GM21381 (cell line): ENCODE measurements around the gene BCS1L.
"Not testable (repeated sequence)": the region's sequence is repeated elsewhere in the genome, so short reads cannot be mapped to it uniquely, and the experiment has no call there.

Source experiments
- ATAC-seq: cut with Tn5 transposase; IDR thresholded peaks from one replicate; pipeline ENCODE4 v1.9.1; 2021; ENCODE audit warnings: mild to moderate bottlenecking, moderate library complexity; ENCODE audit not compliant: unreplicated experiment

BCS1L gene

DNA sequence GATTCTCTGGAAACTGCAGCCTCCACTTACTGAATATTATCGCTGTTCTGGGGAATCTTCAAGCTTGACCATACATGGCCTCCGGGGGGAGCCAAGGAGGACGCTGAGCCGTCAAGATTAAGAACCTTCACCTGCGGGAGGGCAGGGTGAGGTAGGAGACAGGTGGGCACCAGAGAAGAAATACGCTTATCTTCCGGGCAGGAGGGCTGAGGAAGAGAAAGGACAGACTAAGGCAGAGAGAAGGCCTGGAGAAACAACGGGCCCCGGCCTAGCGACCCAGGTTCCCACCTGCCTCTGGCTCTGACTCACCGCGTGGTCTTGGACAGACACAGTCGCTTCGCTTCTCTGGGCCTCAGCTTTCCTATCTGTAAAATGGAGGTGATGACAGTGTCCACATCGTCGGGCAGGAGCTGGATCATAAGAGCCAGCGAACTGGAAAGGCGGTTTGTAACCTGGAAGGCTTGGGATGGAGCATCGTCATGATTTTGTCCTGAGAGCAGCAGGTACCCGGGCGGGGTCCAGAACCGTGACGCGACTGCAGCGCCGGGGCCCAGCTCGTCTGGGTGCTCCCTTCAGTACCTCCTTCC, 719 bp upstream of the BCS1L start:
- ATAC-seq, result peak; percentile 36

DNA sequence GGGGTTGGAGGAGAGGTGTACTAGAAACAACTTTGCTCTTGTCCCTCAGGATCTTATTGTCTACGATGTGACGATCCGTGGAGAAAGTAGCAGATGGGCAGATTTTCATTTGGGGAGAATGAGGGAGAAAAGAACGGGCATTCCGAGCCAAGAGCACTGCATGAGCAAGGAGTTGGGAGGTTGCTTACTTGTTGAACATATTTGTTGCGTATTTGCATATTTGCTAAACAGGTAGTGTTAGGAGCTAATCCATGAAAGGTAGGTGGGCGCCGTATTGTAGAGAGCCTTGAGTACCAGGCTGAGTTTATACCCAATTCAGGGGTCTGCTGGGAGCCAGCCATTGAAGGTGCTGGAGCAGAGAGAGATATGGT, 490 bp downstream of the BCS1L start:
- no peak for ATAC-seq

DNA sequence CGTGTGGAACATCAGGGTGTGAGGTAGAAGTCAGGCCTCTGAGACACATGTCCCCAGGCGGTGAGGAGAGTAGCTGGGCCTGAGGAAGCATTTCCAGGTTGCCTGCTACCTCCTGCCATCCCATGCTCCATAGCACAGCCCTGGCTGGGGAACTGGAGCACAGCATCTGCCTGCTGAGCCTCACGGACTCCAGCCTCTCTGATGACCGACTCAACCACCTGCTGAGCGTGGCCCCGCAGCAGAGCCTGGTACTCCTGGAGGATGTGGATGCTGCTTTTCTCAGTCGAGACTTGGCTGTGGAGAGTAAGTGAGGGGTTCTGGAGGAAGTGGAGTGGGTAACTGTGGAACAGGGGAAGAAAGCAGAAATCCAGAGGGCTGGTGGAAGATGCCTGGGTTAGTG, 2.9 kb downstream of the BCS1L start:
- ATAC-seq, result no peak

DNA sequence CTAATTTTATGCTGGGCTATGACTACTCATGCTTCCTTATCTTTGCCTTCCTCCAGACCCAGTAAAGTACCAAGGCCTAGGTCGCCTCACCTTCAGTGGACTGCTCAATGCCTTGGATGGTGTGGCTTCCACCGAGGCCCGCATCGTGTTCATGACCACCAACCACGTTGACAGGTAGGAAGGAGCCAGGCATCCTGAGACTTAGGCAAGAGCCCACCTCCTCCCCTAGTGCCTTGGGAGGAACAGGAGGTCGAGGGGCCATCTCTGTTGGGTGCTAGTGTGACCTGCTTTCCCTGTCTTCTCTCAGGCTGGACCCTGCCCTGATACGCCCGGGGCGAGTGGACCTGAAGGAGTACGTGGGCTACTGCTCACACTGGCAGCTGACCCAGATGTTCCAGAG, 3.3 kb downstream of the BCS1L start:
- no peak for ATAC-seq

DNA sequence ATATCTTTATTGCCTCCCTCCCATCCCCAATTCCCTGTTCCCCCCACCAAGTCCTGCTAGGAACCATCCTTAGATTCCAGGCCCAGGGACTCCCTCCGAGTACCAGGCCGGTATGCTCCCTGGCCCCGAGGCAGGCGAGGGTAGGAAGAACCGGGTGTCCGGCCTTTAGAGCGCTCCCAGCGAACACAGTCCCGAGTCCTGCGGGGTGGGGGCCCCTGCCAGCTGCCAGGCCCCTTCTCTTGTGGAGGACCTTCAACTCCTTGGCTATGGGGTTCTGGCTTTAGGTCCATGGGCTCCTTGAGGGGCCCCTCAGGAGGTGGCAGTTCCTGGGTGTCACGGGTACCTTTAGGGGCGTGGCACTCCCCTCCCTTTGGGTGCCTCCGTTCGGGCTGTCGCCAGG, 4.4 kb downstream of the BCS1L start:
- no peak for ATAC-seq

DNA sequence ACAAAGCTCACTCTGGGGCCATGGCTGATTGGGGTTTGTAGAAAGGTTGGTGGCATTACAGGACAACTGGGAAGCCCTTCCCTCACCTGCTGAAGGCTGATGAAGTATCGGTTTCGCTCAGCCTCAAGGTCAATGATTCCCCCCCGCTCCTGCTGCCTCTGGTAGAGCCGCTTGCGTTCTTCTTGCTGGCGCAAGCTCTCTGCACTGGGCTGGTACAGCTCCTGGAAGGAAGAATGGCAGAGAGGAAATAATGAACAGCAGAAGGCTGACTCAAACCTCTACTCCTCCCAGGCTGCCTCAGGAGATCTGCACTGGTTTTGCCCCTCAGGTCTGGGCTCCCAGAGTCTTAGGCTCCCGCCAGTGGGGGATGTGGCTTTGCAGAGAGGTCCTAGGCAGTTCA, 5.2 kb downstream of the BCS1L start:
- no peak for ATAC-seq

DNA sequence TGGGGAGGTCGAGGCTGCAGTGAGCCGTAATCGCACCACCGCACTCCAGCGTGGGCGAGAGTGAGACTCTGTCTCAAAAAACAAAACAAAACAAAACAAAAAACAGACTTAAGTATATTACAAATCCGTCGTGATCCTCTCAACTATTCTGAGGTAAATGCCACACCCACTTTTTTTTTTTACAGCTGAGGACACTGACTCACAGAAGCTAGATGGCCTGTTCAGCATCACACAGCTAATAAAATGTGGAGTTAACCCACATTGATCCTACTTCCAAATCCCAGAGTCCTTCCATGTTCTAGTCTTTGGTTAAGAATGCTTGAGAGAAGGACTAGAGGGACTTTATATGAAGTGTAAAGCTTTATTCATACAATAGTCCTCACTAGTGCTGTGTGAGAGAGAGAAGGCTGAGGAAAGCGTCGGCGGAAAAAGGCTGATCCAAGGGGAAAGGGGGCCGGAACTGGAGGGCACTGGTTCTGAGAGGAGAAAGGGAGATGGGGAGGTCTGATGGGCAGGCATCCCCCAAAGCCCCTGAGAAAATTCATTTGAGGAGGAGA, 11.7 kb downstream of the BCS1L start:
- no peak for ATAC-seq

DNA sequence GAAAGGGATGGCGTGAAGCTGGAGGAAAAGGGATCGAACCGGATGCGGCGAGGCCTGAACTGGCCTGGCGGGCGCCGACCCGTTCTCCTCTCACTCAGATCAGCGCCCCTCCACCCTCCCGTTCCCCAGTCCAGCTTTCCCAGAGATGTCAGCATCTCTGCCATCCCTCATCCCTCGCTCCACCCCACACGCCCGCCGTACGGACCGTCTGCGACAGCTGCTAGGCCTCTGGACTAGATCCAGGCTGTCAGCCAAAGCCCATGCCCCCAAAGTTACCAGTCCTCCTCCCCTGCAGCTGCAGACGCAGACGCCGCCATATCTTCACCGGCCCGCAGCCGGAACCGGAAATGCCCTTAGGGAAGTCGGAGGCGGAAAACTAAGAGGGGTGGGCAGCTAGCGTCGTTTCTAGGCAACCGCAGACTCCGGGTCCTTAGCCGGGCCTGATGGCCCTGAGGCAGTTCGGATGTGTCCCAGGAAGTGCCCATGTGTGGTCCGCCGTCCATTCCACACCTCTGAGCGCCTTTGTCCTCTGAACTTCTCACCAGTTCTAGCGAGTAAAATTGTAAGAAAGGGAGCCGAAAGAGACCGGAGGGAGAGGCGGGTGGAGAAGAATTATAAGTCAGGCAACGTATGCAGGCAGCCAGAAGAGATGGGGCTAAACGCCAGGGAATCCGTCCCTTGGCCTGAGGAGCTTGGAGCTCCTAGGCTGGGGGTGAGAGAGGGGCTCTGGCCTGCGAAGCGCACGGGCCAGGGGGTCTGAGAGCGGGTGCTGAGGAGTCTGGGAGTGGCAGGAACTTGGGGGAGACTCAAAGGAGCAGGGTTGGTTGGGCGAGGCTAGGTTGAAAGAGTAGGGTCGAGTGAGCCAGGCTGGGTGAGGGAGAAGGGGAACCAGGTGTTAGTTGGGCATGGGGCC, 12.4 kb downstream of the BCS1L start, which contains the start of the genes RNF25 and STK36:
TSS of gene RNF25 (minus strand) at position 349 of the 913 bp plus-strand sequence. CDS start at position 317, 32 bp downstream.
TSS of gene STK36 (plus strand) at position 433 of the 913 bp plus-strand sequence. CDS start 744 bp downstream, outside the sequence.
- peak; percentile 98 for ATAC-seq

DNA sequence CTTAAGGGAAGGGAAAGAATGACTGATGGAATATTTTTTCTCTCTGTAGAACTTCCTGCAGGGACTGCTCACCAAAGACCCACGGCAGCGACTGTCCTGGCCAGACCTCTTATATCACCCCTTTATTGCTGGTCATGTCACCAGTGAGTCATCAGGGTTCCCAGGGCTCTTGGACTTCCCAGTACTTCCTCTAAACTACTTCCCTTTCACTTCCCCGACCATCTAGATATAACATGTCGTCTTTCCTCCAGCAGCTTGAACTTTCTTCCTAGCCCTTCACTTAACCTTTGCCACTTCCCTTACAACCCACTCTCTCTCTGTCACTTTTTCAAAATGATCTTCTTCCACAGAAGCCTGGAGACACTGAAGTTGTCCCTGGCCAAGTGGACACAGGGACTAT, 19.6 kb downstream of the BCS1L start:
- no peak for ATAC-seq

DNA sequence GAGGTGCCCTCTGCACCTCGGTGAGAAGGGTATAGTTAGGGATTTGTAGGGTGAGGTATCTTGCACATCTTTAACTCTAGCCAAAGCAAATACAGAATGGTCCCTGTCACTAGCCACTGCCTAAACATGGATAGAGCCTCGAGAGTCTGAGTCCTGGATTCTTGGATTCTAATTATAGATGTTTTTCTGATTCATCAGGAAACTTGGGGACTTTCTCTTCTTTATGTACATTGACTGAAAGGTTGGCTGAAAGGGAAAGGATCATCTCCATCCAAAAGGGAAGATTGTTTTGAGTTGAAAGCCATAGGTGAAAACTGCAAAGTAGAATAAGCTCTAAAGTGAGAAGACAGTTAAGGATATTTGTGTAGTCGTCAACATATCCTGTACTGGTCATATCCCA, 20.6 kb downstream of the BCS1L start:
- ATAC-seq, result no peak

DNA sequence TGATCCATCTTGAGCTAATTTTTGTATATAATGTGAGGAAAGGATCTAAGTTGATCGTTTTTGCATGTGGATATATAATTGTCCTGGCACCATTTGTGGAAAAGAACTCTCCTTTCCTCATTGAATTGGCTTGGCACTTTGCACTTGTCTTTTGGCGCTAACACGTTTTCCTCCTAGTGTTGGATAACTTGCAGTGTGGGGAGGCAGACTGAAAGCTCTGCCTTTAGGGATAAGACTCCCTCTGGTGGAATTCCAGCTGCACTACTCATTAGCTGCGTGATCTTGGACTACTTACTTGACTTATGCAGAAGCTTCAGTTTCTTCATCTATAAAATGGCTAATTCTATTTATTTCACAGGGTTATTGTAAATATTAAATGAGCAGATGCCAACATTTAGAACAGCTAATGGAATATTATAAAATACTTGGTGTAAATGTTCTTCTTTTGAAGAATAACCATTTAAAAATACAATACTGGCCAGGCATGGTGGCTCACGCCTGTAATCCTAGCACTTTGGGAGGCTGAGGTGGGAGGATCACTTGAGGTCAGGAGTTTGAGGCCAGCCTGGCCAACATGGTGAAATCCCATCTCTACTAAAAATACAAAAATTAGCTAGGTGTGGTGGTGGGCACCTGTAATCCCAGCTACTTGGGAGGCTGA, 28.0 kb downstream of the BCS1L start:
- not testable (repeated sequence) for ATAC-seq

DNA sequence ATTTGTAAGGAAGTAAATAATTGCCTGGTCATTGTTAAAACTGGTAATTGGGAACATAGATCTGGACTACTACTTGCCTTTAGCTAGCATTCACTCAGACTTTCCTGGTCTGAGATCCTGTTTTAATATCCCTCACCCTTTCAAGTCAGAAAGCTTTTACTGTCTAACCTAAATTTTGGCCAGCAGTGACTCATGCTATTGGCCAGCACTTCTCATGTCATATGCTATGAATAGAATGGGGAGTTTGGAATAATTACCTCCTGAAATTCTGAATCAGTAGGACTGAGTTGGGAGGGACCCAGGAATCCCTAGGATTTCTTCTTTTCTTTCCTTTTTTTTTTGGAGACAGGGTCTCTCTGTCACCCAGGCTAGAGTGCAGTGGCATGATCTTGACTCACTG, 31.8 kb downstream of the BCS1L start:
- no peak for ATAC-seq

DNA sequence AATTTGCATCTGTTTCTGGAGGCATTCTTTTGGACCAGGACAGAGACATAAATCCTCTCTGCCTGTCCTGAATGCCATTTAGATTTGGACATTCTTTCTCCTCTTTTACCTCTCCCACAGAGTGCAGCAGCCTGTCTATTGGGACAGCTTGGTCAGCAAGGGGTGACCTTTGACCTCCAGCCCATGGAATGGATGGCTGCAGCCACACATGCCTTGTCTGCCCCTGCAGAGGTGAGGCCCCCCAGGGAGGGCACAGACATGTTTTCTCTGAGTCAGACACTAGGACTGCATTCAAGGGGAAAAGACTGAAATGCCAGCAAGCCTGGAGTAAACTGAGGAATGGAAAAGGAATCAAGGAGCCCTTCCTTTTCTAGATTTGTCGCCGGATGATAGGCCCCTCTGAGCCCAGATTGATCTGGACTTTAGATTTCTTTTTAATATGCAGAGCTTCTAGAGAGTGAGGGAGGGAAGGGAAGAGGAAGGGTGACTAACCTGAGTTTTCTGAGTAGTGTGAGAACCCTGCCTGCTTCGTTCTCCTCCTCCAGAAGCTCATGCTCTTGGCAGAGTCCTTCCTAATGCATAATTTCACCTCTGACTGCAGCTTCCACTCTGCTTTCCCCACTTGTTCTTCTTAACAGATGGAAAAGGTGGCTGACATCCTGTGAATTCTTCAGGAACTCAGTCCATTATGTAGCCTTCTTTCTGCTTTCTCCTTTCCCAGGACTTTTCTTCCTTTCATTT, 35.1 kb downstream of the BCS1L start:
- no peak for ATAC-seq

DNA sequence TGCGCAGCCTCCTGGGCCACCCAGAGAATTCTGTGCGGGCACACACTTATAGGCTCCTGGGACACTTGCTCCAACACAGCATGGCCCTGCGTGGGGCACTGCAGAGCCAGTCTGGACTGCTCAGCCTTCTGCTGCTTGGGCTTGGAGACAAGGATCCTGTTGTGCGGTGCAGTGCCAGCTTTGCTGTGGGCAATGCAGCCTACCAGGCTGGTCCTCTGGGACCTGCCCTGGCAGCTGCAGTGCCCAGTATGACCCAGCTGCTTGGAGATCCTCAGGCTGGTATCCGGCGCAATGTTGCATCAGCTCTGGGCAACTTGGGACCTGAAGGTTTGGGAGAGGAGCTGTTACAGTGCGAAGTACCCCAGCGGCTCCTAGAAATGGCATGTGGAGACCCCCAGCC, 39.4 kb downstream of the BCS1L start:
- ATAC-seq, result no peak

DNA sequence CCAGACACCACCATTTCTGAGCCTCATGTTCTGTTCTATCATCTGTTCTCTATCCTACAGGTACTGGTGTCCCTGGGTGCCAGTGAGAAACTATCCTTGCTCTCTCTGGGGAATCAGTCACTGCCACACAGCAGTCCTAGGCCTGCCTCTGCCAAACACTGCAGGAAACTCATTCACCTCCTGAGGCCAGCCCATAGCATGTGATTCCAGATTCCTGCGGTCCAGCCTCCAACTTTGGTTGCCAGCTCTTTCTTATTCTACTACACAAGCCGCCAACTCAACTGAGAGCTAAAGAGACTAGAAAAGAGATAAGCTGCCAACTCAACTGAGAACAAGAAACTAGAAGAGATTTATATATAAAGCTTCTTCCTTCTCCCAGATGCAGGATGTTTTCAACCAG, 42.3 kb downstream of the BCS1L start:
- ATAC-seq, result no peak

DNA sequence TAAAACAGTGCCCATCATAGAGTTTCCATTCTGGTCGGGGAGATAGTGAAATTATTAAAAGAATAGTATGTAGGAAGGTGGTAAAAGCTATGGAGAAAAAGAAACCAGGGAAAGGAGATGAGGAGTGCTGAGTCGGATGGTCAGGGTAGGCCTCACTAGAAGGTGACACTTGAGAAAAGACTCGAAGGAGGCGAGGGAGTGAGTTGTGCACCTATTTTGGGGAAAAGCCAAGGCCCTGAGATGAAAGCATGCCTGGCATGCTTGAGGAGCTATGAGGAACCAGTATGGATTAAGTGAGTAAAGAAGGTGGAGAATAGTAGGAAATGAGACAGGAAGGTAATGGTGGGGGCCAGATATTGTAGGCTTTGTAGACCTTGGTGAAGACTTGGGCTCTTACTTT, 43.9 kb downstream of the BCS1L start:
- no peak for ATAC-seq

DNA sequence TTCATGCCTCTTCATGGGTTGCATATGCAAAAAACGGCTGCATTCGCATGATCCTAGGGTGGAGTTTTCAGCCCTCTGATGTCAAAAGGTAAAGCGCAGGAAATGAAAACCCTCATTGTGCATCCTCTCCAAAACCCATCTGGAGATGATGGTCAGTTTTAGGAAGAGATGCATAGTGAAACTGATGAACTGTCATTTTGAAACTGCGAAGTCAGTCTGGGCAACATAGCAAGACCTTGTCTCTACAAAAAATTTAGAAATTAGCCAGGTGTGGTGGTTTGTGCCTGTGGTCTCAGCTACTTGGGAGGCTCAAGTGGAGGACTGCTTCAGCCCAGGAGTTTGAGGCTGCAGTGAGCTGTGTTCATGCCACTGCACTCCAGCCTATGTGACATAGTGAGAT, 48.6 kb downstream of the BCS1L start:
- peak; percentile 27 for ATAC-seq

DNA sequence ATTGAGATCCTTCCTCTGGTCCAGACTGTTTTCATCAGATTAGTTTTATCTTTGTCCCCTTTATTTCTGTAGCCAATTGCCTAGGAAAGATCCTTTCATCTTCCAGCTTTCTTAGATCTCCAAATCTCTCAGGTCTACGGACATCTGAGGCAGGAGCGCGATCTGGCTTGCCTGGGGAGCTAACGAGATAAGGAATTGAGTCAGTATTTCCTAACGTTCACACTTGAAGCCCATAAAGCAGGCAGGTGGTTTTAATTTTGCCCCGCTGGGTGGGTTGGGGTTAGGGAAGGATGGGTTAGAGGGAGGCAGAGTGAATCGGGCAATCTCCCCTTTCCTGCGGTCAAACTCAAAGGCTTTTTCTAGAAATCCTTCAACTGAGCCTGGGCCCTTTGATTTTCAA, 50.4 kb downstream of the BCS1L start:
- no peak for ATAC-seq

DNA sequence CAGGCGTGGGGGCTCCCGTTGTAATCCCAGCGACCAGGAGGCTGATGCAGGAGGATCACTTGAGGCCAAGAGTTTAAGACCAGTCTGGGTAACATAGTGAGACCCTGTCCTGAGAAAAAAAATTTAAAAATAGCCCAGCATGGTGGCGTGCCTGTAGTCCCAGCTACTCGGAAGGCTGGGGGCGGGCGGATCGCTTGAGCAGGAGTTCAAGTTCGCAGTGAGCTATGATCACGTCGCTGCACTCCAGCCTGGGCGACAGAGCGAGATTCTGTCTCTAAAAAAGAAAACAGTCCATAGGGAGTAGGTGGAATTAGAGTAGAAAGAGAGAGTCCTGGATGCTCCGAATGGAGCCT, 50.8 kb downstream of the BCS1L start:
- no peak for ATAC-seq

DNA sequence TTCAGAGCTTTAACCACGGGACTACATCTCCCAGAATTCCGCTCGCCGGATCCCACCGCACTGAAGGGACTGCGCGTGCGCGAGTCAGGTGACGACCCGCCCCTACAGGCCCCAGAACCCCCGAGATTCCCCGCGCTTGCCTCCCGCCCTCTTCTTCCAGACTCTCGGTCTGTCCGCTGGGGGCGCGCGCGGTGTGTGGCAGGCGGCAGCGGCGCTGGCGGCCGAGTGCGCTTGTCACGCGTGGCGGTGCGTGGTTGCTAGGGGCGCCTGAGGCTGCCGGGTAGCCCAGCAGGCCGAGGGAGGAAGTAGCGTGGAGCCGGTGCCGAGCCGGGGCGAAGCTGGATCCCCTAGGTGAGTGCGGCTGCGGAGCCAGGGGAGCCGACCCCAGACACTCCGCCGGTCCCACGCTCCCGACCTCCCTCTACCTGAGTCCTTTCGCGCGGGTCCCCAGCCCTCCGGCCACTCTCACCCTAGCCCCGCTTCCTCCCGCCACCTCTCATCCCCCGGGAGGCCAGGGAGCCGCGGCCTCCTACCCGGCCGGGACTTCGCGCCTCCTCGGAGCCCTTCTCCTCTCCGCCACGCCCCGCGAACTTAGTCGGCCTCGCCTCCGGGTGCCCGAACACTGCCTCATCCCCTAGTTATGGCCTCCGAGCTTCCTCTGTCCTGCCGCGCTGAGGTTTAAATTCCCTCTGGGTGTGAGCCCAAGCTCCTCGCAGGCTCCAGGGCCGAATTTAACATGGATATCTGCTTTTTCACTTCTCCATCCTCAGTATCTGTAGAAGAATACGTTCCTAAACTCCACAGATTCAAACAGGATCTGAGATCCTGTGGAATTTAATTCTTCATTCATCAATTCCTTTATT, 51.4 kb downstream of the BCS1L start, which contains the start of gene TTLL4:
TSS of gene TTLL4 (plus strand) at position 149 of the 863 bp plus-strand sequence. CDS start 26,842 bp downstream, outside the sequence.
- ATAC-seq, result peak; percentile 93
